ENCODE data around the gene CEMIP. TPM values are rescaled to one million over a fixed set of nuclear protein-coding genes. Genes with fewer than 3 reads are reported as not detected.

Gene CEMIP
- total RNA-seq, 2 donors from 2014 or later = 2.2 TPM; not detected in 1

- Mint-ChIP-seq H3K36me3 (ENCODE audit: low read depth) (no peaks in the 10 kb centered on the region), H3K4me1 (peaks cover 23% of the 10 kb centered on the region), H3K27me3 (ENCODE audit: insufficient read depth) (peaks cover 13% of the 10 kb centered on the region), H3K27ac (peak overlapping the region; percentile 59), H3K9me3 (no peaks in the 10 kb centered on the region), H3K4me3 (no peak overlapping the region)
- TF ChIP-seq CTCF (conservative IDR thresholded peaks at IDR 0.05) = no peak
- H3K27me3 ChIP-seq (ENCODE audit: control insufficient read depth, insufficient read depth, low read length, poor library complexity, severe bottlenecking) = peaks cover 14% of the 10 kb centered on the region
- H3K27ac ChIP-seq (ENCODE audit: low read depth, low read length) = no peak overlapping the region
- no peaks in the 10 kb centered on the region for H3K9me3 ChIP-seq (ENCODE audit: control insufficient read depth, low read length)
- H3K4me1 ChIP-seq (ENCODE audit: control insufficient read depth, insufficient read depth, low read length) = no peaks in the 10 kb centered on the region
- 96% methylated on average over 1 of the region's 1 CpG; no CpG with 5 or more reads in 1 of the 2 experiments for WGBS, 2 experiments (ENCODE audit: insufficient coverage in 1 of 2, insufficient read length in 1 of 2)
- no peak for DNase-seq
- no peak overlapping the region for H3K9ac ChIP-seq (ENCODE audit: extremely low read depth, low read length, poor library complexity, severe bottlenecking)
- no peak overlapping the region for H3K4me3 ChIP-seq (ENCODE audit: low read length)
- H3K36me3 ChIP-seq (ENCODE audit: control insufficient read depth, insufficient read depth, low read length) = no peaks in the 10 kb centered on the region
These were observed 55.7 kb downstream of the CEMIP start for GRCh38 chr15:80834906-80835305.

- Histone ChIP-seq H3K4me3 (ENCODE audit: low read length) (no peak overlapping the region), H3K27ac (ENCODE audit: low read depth, low read length) (no peak overlapping the region), H3K4me1 (ENCODE audit: control insufficient read depth, insufficient read depth, low read length) (no peaks in the 10 kb centered on the region), H3K36me3 (ENCODE audit: control insufficient read depth, insufficient read depth, low read length) (no peaks in the 10 kb centered on the region), H3K9ac (ENCODE audit: extremely low read depth, low read length, poor library complexity, severe bottlenecking) (no peak overlapping the region), H3K27me3 (ENCODE audit: control insufficient read depth, insufficient read depth, low read length, poor library complexity, severe bottlenecking) (peaks cover 14% of the 10 kb centered on the region), H3K9me3 (ENCODE audit: control insufficient read depth, low read length) (no peaks in the 10 kb centered on the region)
- Mint-ChIP-seq H3K27ac (peak overlapping the region; percentile 59), H3K36me3 (ENCODE audit: low read depth) (no peaks in the 10 kb centered on the region), H3K9me3 (no peaks in the 10 kb centered on the region), H3K4me3 (no peak overlapping the region), H3K4me1 (peaks cover 22% of the 10 kb centered on the region), H3K27me3 (ENCODE audit: insufficient read depth) (peaks cover 15% of the 10 kb centered on the region)
- DNase-seq = peak; percentile 84
- 70 to 76% methylated on average over 4 of the region's 4 CpGs for WGBS, 2 experiments (ENCODE audit: insufficient coverage in 1 of 2, insufficient read length in 1 of 2)
- TF ChIP-seq CTCF (conservative IDR thresholded peaks at IDR 0.05) = peak; percentile 69
These were observed 56.2 kb downstream of the CEMIP start for GRCh38 chr15:80835336-80835735.

- Mint-ChIP-seq H3K27me3 (ENCODE audit: insufficient read depth) (peaks cover 11% of the 10 kb centered on the region), H3K4me1 (peaks cover 16% of the 10 kb centered on the region), H3K4me3 (no peak overlapping the region), H3K9me3 (no peaks in the 10 kb centered on the region), H3K27ac (no peak overlapping the region), H3K36me3 (ENCODE audit: low read depth) (no peaks in the 10 kb centered on the region)
- peaks cover 14% of the 10 kb centered on the region for H3K27me3 ChIP-seq (ENCODE audit: control insufficient read depth, insufficient read depth, low read length, poor library complexity, severe bottlenecking)
- H3K9me3 ChIP-seq (ENCODE audit: control insufficient read depth, low read length) = no peaks in the 10 kb centered on the region
- no peak for DNase-seq
- no peak overlapping the region for H3K4me3 ChIP-seq (ENCODE audit: low read length)
- H3K4me1 ChIP-seq (ENCODE audit: control insufficient read depth, insufficient read depth, low read length) = no peaks in the 10 kb centered on the region
- TF ChIP-seq CTCF (conservative IDR thresholded peaks at IDR 0.05) = no peak
- 89 to 90% methylated on average over 9 of the region's 9 CpGs for WGBS, 2 experiments (ENCODE audit: insufficient coverage in 1 of 2, insufficient read length in 1 of 2)
- no peak overlapping the region for H3K27ac ChIP-seq (ENCODE audit: low read depth, low read length)
- H3K36me3 ChIP-seq (ENCODE audit: control insufficient read depth, insufficient read depth, low read length) = no peaks in the 10 kb centered on the region
- H3K9ac ChIP-seq (ENCODE audit: extremely low read depth, low read length, poor library complexity, severe bottlenecking) = no peak overlapping the region
These were observed 57.1 kb downstream of the CEMIP start for GRCh38 chr15:80836223-80836622.
